Measurements from ENCODE around the gene RTN1. TPM values are rescaled to one million over a fixed set of nuclear protein-coding genes. Genes with fewer than 3 reads are reported as not detected.

RTN1 gene
- total RNA-seq, 4 donors from 2014 or later = 1.4 to 2.5 (median 1.8) TPM

DNA sequence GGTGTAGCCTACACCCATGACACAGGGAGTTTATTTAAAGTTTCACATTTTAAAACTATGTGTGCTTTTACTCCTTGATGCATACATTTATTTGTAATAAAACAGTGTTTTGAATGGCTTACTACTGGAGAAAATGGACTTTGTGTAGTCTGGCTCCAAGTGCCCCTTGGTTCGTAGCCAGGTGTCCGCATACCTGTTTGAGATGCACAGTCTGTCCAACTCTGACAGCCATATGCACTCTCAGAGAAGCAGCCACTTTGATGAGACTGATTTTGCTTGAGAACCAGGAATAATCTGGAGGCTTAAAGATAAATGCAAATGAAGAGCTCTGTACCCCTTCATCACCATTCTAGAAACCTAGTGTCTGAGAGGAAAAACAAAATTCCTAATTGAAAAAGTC lies 24.0 kb downstream of the RTN1 start:
- Histone ChIP-seq H3K4me1 (no peaks in the 10 kb centered on the region), H3K4me3 (no peak overlapping the region), H3K27me3 (no peaks in the 10 kb centered on the region), H3K36me3 (no peaks in the 10 kb centered on the region), H3K27ac (no peak overlapping the region), H3K9me3 (no peaks in the 10 kb centered on the region)
- ATAC-seq (no peak), DNase-seq (no peak)
- TF ChIP-seq POLR2A (IDR thresholded peaks at IDR 0.05) = no peak
- TF ChIP-seq, protein P1, sequence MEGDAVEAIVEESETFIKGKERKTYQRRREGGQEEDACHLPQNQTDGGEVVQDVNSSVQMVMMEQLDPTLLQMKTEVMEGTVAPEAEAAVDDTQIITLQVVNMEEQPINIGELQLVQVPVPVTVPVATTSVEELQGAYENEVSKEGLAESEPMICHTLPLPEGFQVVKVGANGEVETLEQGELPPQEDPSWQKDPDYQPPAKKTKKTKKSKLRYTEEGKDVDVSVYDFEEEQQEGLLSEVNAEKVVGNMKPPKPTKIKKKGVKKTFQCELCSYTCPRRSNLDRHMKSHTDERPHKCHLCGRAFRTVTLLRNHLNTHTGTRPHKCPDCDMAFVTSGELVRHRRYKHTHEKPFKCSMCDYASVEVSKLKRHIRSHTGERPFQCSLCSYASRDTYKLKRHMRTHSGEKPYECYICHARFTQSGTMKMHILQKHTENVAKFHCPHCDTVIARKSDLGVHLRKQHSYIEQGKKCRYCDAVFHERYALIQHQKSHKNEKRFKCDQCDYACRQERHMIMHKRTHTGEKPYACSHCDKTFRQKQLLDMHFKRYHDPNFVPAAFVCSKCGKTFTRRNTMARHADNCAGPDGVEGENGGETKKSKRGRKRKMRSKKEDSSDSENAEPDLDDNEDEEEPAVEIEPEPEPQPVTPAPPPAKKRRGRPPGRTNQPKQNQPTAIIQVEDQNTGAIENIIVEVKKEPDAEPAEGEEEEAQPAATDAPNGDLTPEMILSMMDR (IDR thresholded peaks at IDR 0.05 in 4 of 5, conservative IDR thresholded peaks at IDR 0.05 in 1 of 5) = no peak
- in situ Hi-C loops (cut with MboI; ENCODE audit: low sequenced_read_pairs in 4 of 4) = no loop called here
- intact Hi-C loops (cut with DNase I; ENCODE audit: low total_unique reads) = no loop called here

DNA sequence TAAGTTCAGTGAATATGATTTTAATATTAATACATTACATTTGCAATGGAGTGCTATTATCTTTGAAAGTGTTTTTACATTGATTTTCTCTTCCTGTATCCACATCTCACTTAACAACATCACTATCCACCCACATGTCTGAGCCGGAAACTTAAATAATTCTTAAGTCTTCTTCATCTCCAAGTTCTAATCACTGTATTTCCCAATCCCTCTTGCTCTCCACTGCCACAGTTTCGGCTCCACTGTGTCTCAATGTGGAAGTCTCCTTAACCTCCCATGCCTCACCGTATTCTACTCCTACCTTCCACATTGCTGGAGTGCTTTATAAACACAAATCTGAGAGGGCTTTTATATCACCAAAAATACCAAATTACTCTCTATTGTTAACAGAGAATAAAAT lies 25.3 kb downstream of the RTN1 start:
- in situ Hi-C loops (cut with MboI; ENCODE audit: low sequenced_read_pairs in 4 of 4) (no loop called here), intact Hi-C loops (cut with DNase I; ENCODE audit: low total_unique reads) (no loop called here)
- Histone ChIP-seq H3K4me1 (no peaks in the 10 kb centered on the region), H3K36me3 (no peaks in the 10 kb centered on the region), H3K27me3 (no peaks in the 10 kb centered on the region), H3K9me3 (no peaks in the 10 kb centered on the region), H3K27ac (no peak overlapping the region), H3K4me3 (no peak overlapping the region)
- DNase-seq (no peak), ATAC-seq (no peak)
- TF ChIP-seq, protein P1 (IDR thresholded peaks at IDR 0.05 in 4 of 5, conservative IDR thresholded peaks at IDR 0.05 in 1 of 5) = no peak
- TF ChIP-seq POLR2A (IDR thresholded peaks at IDR 0.05) = no peak

DNA sequence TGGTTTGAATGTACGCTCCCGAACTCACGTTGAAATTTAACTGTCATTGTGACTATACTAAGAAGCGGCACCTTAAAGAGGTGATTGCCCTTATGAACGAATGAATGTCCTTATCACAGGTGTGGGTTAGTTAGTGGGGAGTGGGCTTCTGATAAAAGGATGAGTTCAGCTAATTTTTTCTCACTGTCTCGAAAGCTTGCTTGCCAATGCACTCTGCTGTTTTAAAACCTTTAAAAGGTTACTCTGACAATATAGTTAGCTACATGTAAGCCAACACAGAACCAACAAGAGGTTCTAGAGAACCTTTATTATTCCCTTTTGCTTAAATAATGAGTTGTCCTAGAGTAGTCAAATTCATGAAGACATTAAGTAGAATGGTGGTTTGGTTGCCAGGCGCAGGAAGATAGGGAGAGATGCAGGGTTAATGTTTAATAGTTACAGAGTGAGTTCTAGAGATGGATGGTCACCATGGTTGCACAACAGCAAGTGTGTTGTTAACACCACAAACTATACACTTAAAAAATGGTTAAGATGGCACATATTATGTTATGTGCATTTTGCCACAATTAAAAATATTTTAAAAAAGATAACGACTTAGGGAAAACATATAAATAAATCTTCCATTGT lies 26.3 kb downstream of the RTN1 start:
- no peaks in the 10 kb centered on the region for H3K4me1 ChIP-seq
- TF ChIP-seq, protein P1 (IDR thresholded peaks at IDR 0.05 in 4 of 5, conservative IDR thresholded peaks at IDR 0.05 in 1 of 5) = no peak
- no peak for TF ChIP-seq POLR2A (IDR thresholded peaks at IDR 0.05)
- intact Hi-C loops (cut with DNase I; ENCODE audit: low total_unique reads) = no loop called here
- H3K36me3 ChIP-seq = no peaks in the 10 kb centered on the region
- DNase-seq = no peak
- in situ Hi-C loops (cut with MboI; ENCODE audit: low sequenced_read_pairs in 4 of 4) = no loop called here
- no peaks in the 10 kb centered on the region for H3K27me3 ChIP-seq
- H3K9me3 ChIP-seq = no peaks in the 10 kb centered on the region
- H3K27ac ChIP-seq = no peak overlapping the region
- no peak overlapping the region for H3K4me3 ChIP-seq
- no peak for ATAC-seq

DNA sequence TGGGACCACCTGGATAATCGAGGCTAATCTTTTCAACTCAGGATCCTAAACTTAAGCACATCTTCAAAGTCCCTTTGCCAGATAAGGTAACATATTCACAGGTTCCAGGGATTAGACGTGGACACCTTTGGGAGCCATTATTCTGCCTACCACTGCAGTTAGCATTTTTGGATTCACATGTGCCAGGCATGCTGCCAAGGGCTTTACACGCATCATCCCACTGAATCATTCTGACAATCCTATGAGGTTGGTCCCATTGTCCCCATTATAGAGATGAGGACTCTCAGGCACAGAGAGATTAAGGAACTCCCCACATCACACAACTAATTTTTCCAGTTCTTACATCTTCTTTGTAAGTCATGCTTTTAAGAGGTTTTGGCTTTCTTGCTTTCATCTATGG lies 34.5 kb downstream of the RTN1 start:
- Histone ChIP-seq H3K27ac (no peak overlapping the region), H3K4me3 (no peak overlapping the region), H3K4me1 (no peaks in the 10 kb centered on the region), H3K9me3 (no peaks in the 10 kb centered on the region), H3K36me3 (no peaks in the 10 kb centered on the region), H3K27me3 (no peaks in the 10 kb centered on the region)
- intact Hi-C loops (cut with DNase I; ENCODE audit: low total_unique reads) (no loop called here), in situ Hi-C loops (cut with MboI; ENCODE audit: low sequenced_read_pairs in 4 of 4) (no loop called here)
- no peak for TF ChIP-seq POLR2A (IDR thresholded peaks at IDR 0.05)
- TF ChIP-seq, protein P1 (IDR thresholded peaks at IDR 0.05 in 4 of 5, conservative IDR thresholded peaks at IDR 0.05 in 1 of 5) = no peak
- no peak for DNase-seq
- no peak for ATAC-seq

Measured in gastrocnemius medialis (tissue), 4 donors.